K562 (cell line): ENCODE results near the gene DHX38. TPM values are rescaled to one million over a fixed set of nuclear protein-coding genes. Genes with fewer than 3 reads are reported as not detected.

Experiments
- KLF6 ChIP-seq: fragments of 250-450 bp; sonication (Bioruptor Pico); IDR thresholded peaks from 2 replicates; pipeline ENCODE4 v1.4.0; 2020; ENCODE audit warnings: mild to moderate bottlenecking, moderate library complexity, borderline replicate concordance
- L3MBTL2 ChIP-seq: fragments of 450-650 bp; IDR thresholded peaks from 2 replicates; pipeline ENCODE4 v1.6.1; 2016; ENCODE audit warnings: mild to moderate bottlenecking, moderate library complexity
- MBD2 ChIP-seq: sonication (generic); IDR thresholded peaks from 2 replicates; pipeline ENCODE4 v1.6.1; 2016; ENCODE audit warnings: low read depth, borderline replicate concordance
- PML ChIP-seq: IDR thresholded peaks from 2 replicates; pipeline ENCODE4 v1.6.1; 2012; ENCODE audit warnings: low read length, inconsistent platforms
- SAFB2 ChIP-seq: fragments of 200-400 bp; formaldehyde crosslinking; IDR thresholded peaks from 2 replicates; pipeline ENCODE4 v1.6.1; 2018; ENCODE audit warnings: borderline replicate concordance, low read length, low read depth, moderate library complexity; ENCODE audit not compliant: severe bottlenecking
- polyA plus RNA-seq, 8 experiments: library from polyadenylated mRNA; depleted of rRNA in 4 of 8; stranded (reverse) in 5 of 8; unstranded in 3 of 8; fragments of >200 nt; fragmentation: Nextera tagmentation in 2 of 8; fragmentation: Illumina TruSeq in 1 of 8; extraction: Ambion mirVana in 2 of 8; extraction: Trizol in 1 of 8; gene quantifications; 2 replicates each; pipeline versions ENCODE4 v1.2.1 to v1.2.3, GENCODE V29; 2011 to 2014; ENCODE audit warnings: inconsistent platforms in 1 of 8, missing spikeins in 1 of 8
- total RNA-seq, 7 experiments: library from RNA; depleted of rRNA in 6 of 7; stranded (reverse); fragments of >200 nt in 6 of 7; fragmentation: Illumina TruSeq in 2 of 7; extraction: Trizol in 2 of 7; gene quantifications; 2 replicates each; pipeline versions ENCODE4 v1.2.1 to v1.2.3, GENCODE V29; 2011 to 2021; ENCODE audit warnings: low replicate concordance in 1 of 7
- TF ChIP-seq, protein P1 (sequence below), 2 experiments: fragments of 450-650 bp in 1 of 2; sonication (generic) in 1 of 2; formaldehyde crosslinking in 1 of 2; IDR thresholded peaks; 2 replicates each; pipeline versions ENCODE4 v1.7.1 to v1.9.0; 2016 to 2022; ENCODE audit warnings: inconsistent platforms in 1 of 2, mild to moderate bottlenecking in 1 of 2, missing genetic modification reagents in 1 of 2
- TF ChIP-seq, protein P2 (sequence below): fragments of 250-450 bp; sonication (Bioruptor Pico); IDR thresholded peaks from 2 replicates; pipeline ENCODE4 v1.5.0; 2021; ENCODE audit warnings: mild to moderate bottlenecking, borderline replicate concordance
- TF ChIP-seq, protein P3 (sequence below): fragments of 250-450 bp; sonication (Bioruptor Pico); IDR thresholded peaks from 2 replicates; pipeline ENCODE4 v1.4.0; 2020

The DHX38 gene
- total and polyA plus RNA-seq, 9 of the 15 experiments (the other 6 are each of a cell fraction or from before 2014, with no cell fraction given): 2.8 to 76.8 (median 40.8) TPM

DNA sequence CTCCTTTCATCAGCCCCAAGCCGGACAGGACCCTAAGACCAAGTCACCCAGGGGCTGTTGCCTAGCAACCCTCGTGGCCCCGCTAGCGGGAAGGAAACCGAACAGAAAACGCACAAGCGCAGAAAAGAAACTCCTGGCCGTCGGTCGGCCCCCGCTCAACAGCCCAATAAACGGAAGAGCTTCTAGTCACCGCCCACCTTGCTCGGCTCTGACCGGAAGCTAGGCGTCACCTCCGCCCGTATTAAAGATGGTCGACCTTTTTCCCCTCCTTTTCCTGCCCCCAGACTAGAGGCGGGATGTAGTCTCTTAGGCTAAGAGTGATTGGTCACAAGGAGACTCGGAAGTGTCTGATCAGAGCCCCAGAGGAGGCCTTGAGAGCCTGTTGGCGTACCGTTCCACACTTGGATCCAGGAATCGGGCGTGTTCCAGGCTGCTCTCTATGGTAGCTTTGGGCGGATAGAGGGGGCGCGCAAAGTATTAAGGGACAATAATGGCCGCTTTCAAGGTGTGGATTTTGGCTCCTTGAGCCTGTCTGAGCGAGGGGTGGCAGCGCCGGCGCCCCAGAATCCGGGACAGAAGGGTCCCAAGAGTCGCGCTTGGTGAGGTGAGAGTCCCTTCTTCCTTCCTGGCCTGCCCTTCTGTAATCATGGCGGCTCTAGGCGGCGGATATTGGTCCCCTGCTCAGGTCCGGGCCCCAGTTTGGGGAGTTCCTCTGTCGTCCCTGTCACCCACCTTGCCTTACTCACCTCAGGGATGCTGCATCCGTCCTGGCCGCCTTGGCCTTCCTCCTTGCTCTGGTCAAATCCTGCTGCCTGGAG is at the start of gene DHX38, which contains the start of gene TXNL4B (continued):
- TF ChIP-seq, protein P1, sequence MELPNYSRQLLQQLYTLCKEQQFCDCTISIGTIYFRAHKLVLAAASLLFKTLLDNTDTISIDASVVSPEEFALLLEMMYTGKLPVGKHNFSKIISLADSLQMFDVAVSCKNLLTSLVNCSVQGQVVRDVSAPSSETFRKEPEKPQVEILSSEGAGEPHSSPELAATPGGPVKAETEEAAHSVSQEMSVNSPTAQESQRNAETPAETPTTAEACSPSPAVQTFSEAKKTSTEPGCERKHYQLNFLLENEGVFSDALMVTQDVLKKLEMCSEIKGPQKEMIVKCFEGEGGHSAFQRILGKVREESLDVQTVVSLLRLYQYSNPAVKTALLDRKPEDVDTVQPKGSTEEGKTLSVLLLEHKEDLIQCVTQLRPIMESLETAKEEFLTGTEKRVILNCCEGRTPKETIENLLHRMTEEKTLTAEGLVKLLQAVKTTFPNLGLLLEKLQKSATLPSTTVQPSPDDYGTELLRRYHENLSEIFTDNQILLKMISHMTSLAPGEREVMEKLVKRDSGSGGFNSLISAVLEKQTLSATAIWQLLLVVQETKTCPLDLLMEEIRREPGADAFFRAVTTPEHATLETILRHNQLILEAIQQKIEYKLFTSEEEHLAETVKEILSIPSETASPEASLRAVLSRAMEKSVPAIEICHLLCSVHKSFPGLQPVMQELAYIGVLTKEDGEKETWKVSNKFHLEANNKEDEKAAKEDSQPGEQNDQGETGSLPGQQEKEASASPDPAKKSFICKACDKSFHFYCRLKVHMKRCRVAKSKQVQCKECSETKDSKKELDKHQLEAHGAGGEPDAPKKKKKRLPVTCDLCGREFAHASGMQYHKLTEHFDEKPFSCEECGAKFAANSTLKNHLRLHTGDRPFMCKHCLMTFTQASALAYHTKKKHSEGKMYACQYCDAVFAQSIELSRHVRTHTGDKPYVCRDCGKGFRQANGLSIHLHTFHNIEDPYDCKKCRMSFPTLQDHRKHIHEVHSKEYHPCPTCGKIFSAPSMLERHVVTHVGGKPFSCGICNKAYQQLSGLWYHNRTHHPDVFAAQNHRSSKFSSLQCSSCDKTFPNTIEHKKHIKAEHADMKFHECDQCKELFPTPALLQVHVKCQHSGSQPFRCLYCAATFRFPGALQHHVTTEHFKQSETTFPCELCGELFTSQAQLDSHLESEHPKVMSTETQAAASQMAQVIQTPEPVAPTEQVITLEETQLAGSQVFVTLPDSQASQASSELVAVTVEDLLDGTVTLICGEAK (IDR thresholded peaks at IDR 0.05): peak; percentile 98
- TF ChIP-seq, protein P1 (CRISPR knock-in tag; IDR thresholded peaks at IDR 0.05): no peak
- peak; percentile 93 for TF ChIP-seq MBD2
- no peak; the same call in 1 of the 2 replicates for TF ChIP-seq L3MBTL2
- peak; percentile 71 for TF ChIP-seq PML
- TF ChIP-seq, protein P2, sequence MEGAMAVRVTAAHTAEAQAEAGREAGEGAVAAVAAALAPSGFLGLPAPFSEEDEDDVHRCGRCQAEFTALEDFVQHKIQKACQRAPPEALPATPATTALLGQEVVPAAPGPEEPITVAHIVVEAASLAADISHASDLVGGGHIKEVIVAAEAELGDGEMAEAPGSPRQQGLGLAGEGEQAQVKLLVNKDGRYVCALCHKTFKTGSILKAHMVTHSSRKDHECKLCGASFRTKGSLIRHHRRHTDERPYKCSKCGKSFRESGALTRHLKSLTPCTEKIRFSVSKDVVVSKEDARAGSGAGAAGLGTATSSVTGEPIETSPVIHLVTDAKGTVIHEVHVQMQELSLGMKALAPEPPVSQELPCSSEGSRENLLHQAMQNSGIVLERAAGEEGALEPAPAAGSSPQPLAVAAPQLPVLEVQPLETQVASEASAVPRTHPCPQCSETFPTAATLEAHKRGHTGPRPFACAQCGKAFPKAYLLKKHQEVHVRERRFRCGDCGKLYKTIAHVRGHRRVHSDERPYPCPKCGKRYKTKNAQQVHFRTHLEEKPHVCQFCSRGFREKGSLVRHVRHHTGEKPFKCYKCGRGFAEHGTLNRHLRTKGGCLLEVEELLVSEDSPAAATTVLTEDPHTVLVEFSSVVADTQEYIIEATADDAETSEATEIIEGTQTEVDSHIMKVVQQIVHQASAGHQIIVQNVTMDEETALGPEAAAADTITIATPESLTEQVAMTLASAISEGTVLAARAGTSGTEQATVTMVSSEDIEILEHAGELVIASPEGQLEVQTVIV (CRISPR knock-in tag): no peak
- no peak for TF ChIP-seq KLF6 (CRISPR knock-in tag)
- TF ChIP-seq, protein P3, sequence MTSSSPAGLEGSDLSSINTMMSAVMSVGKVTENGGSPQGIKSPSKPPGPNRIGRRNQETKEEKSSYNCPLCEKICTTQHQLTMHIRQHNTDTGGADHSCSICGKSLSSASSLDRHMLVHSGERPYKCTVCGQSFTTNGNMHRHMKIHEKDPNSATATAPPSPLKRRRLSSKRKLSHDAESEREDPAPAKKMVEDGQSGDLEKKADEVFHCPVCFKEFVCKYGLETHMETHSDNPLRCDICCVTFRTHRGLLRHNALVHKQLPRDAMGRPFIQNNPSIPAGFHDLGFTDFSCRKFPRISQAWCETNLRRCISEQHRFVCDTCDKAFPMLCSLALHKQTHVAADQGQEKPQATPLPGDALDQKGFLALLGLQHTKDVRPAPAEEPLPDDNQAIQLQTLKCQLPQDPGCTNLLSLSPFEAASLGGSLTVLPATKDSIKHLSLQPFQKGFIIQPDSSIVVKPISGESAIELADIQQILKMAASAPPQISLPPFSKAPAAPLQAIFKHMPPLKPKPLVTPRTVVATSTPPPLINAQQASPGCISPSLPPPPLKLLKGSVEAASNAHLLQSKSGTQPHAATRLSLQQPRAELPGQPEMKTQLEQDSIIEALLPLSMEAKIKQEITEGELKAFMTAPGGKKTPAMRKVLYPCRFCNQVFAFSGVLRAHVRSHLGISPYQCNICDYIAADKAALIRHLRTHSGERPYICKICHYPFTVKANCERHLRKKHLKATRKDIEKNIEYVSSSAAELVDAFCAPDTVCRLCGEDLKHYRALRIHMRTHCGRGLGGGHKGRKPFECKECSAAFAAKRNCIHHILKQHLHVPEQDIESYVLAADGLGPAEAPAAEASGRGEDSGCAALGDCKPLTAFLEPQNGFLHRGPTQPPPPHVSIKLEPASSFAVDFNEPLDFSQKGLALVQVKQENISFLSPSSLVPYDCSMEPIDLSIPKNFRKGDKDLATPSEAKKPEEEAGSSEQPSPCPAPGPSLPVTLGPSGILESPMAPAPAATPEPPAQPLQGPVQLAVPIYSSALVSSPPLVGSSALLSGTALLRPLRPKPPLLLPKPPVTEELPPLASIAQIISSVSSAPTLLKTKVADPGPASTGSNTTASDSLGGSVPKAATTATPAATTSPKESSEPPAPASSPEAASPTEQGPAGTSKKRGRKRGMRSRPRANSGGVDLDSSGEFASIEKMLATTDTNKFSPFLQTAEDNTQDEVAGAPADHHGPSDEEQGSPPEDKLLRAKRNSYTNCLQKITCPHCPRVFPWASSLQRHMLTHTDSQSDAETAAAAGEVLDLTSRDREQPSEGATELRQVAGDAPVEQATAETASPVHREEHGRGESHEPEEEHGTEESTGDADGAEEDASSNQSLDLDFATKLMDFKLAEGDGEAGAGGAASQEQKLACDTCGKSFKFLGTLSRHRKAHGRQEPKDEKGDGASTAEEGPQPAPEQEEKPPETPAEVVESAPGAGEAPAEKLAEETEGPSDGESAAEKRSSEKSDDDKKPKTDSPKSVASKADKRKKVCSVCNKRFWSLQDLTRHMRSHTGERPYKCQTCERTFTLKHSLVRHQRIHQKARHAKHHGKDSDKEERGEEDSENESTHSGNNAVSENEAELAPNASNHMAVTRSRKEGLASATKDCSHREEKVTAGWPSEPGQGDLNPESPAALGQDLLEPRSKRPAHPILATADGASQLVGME (CRISPR knock-in tag): 0 out of 2 replicates have a peak, but pooled peaks have one; percentile 15
- TF ChIP-seq SAFB2: no peak
